Ishikawa (cell line): ENCODE measurements around the gene MAMDC2.

Experiments
- CEBPB ChIP-seq: IDR thresholded peaks from 2 replicates; pipeline ENCODE4 v1.6.1; 2012
- CREB1 ChIP-seq: IDR thresholded peaks from 2 replicates; pipeline ENCODE4 v1.6.1; 2012; ENCODE audit warnings: low read depth
- EGR1 ChIP-seq: IDR thresholded peaks from 2 replicates; pipeline ENCODE4 v1.6.1; 2012
- EP300 ChIP-seq: IDR thresholded peaks from 2 replicates; pipeline ENCODE4 v1.6.1; 2012; ENCODE audit warnings: borderline replicate concordance
- FOXM1 ChIP-seq: IDR thresholded peaks from 2 replicates; pipeline ENCODE4 v1.6.1; 2012; ENCODE audit warnings: low read depth, borderline replicate concordance
- MAX ChIP-seq: IDR thresholded peaks from 2 replicates; pipeline ENCODE4 v1.6.1; 2012
- NFIC ChIP-seq: IDR thresholded peaks from 2 replicates; pipeline ENCODE4 v1.6.1; 2012
- RAD21 ChIP-seq: IDR thresholded peaks from 2 replicates; pipeline ENCODE4 v1.6.1; 2012; ENCODE audit warnings: low read depth
- TAF1 ChIP-seq: IDR thresholded peaks from 2 replicates; pipeline ENCODE4 v1.6.1; 2012; ENCODE audit warnings: low read depth, mild to moderate bottlenecking
- TCF12 ChIP-seq: IDR thresholded peaks from 2 replicates; pipeline ENCODE4 v1.6.1; 2012; ENCODE audit warnings: low read depth
- TEAD4 ChIP-seq: IDR thresholded peaks from 2 replicates; pipeline ENCODE4 v1.6.1; 2012
- USF1 ChIP-seq: IDR thresholded peaks from 2 replicates; pipeline ENCODE4 v1.6.1; 2012
- YY1 ChIP-seq: IDR thresholded peaks from 2 replicates; pipeline ENCODE4 v1.6.1; 2012; ENCODE audit warnings: low read depth
- ZBTB7A ChIP-seq: IDR thresholded peaks from 2 replicates; pipeline ENCODE4 v1.6.1; 2012; ENCODE audit warnings: low read depth
- TF ChIP-seq, protein P1 (sequence below): IDR thresholded peaks from 2 replicates; pipeline ENCODE4 v1.6.1; 2012; ENCODE audit warnings: low read depth, mild to moderate bottlenecking

Gene MAMDC2

GRCh38 chr9:70091103-70091502 is 47.5 kb downstream of the MAMDC2 start:
- TF ChIP-seq ZBTB7A (no peak), EGR1 (no peak), FOXM1 (no peak), CREB1 (no peak), RAD21 (no peak), EP300 (no peak), TEAD4 (no peak)
- TF ChIP-seq, protein P1, sequence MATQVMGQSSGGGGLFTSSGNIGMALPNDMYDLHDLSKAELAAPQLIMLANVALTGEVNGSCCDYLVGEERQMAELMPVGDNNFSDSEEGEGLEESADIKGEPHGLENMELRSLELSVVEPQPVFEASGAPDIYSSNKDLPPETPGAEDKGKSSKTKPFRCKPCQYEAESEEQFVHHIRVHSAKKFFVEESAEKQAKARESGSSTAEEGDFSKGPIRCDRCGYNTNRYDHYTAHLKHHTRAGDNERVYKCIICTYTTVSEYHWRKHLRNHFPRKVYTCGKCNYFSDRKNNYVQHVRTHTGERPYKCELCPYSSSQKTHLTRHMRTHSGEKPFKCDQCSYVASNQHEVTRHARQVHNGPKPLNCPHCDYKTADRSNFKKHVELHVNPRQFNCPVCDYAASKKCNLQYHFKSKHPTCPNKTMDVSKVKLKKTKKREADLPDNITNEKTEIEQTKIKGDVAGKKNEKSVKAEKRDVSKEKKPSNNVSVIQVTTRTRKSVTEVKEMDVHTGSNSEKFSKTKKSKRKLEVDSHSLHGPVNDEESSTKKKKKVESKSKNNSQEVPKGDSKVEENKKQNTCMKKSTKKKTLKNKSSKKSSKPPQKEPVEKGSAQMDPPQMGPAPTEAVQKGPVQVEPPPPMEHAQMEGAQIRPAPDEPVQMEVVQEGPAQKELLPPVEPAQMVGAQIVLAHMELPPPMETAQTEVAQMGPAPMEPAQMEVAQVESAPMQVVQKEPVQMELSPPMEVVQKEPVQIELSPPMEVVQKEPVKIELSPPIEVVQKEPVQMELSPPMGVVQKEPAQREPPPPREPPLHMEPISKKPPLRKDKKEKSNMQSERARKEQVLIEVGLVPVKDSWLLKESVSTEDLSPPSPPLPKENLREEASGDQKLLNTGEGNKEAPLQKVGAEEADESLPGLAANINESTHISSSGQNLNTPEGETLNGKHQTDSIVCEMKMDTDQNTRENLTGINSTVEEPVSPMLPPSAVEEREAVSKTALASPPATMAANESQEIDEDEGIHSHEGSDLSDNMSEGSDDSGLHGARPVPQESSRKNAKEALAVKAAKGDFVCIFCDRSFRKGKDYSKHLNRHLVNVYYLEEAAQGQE = no peak

DNA sequence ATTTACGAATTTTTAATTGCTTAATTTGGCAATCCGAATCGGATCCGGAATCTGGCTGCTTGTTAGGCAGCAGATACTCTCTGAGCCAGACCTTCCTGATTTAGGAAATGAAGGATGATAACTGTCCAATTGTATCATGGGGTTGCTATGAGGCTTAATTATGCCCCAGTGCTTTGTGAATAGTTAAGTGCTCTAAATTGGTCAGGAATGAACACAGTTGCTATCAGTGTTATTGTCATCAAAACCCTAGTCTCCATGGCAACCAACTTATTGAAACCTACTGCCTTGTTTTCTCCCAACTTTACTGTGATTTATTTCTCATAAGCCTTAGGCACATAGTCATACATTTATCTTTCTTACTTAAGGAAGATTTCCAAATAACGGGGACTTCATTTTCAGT is 47.9 kb downstream of the MAMDC2 start:
- TF ChIP-seq, protein P1 = no peak
- TF ChIP-seq USF1 (no peak), FOXM1 (no peak), YY1 (no peak), CREB1 (no peak), NFIC (no peak), RAD21 (no peak), MAX (no peak), TAF1 (no peak), ZBTB7A (no peak), TEAD4 (no peak), TCF12 (no peak), EP300 (no peak), CEBPB (no peak), EGR1 (no peak)

DNA sequence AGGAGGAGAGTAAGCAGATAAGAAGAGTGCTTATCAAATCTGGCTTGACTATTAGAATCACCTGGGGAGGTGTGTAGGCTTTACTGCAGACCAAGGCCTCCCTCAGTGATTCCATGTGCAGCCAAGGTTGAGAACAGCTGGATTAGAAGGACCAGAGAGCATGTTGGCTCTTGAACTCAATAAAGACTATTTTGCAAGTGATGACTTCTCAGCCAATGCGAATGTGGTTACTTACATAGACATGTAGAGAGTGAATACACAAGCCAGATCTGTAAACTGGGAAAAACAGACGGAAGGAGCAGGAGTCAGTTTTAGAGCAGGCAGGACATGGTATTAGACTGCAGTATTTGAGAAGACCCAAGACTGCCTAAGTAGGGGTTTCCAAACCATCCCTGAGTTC is 48.5 kb downstream of the MAMDC2 start:
- TF ChIP-seq CEBPB = no peak

DNA sequence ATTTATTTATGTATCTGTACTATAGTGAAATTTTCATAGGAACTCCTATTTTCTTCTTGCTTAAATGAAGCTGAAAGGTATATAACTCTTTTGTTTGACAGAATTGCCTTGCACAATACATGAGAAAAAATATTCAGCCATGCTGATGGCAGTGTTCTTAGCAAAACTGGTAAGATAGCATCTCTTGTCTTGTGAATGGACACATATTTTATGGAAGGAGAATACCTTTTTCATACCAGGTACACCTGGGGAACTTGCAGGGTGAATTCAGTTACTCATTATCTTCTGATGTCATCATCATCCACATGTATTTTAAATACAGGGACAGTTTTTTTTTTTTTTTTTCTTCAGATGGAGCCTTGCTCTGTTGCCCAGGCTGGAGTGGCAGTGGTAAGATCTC is 49.4 kb downstream of the MAMDC2 start:
- TF ChIP-seq NFIC (no peak), MAX (no peak), CEBPB (no peak), FOXM1 (no peak)

DNA sequence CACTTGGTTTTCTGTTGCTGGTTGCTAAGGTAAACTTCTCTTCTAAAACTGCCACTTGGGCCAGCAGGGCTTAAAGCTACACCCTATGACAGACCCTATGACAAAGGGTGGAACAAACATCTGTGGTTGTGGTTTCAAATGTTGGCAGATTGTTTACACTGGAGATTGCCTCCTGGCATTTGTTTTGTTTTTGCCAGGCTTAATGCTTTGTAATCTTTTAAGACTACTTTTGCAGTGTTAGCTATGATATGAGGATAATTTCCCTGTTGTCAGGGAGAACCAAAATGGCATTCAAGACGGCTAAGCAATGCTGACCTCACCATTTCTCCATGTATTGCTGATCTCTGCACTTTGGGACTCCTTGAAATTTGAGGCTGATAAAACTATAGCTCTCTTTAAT is 50.3 kb downstream of the MAMDC2 start:
- TF ChIP-seq, protein P1 = no peak

DNA sequence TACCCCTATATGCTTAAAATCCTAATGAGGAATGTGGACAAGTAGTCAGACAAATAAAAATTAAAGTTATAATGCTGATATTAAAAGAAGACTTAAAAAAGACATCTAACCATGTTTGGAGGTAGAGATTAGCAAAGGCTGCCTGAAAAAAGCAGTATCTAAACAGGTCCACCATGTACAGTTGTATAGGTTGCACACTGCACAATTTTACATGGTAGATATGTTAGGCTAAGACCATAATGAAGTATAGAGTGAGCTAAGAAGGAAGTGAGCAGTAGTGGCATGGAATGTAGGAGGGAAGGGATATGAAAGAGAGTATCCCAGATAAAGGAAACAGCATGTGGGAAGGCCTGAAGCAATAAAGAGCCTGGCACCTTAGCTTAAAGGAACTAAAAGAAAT is 51.1 kb downstream of the MAMDC2 start:
- TF ChIP-seq TEAD4 (no peak), TAF1 (no peak), RAD21 (no peak), EP300 (no peak), MAX (no peak), CEBPB (no peak), TCF12 (no peak), USF1 (no peak), ZBTB7A (no peak), YY1 (no peak)
